PFSK-1 (cell line): ENCODE measurements around the gene WTAP.

Experiments
- FOXP2 ChIP-seq: optimal IDR thresholded peaks from 2 replicates; pipeline ENCODE3; 2011; ENCODE audit warnings: borderline replicate concordance, control low read depth, inconsistent platforms; ENCODE audit not compliant: insufficient read depth; ENCODE audit errors: extremely low read length, extremely low read depth
- SIN3A ChIP-seq: IDR thresholded peaks from 2 replicates; pipeline ENCODE4 v1.6.1; 2012; ENCODE audit warnings: mild to moderate bottlenecking, low read length, moderate library complexity, borderline replicate concordance; ENCODE audit not compliant: insufficient read depth
- TAF1 ChIP-seq: IDR thresholded peaks from 2 replicates; pipeline ENCODE4 v1.6.1; 2012; ENCODE audit warnings: low read length, control low read depth, borderline replicate concordance; ENCODE audit not compliant: insufficient read depth

- TF ChIP-seq TAF1 (no peak), FOXP2 (no peak), SIN3A (no peak)
Measured at GRCh38 chr6:159788753-159789376, 61.6 kb downstream of the WTAP start.
